ENCODE results near the gene STARD7. TPM values are rescaled to one million over a fixed set of nuclear protein-coding genes. Genes with fewer than 3 reads are reported as not detected.

Gene STARD7
- total and polyA plus RNA-seq, 9 of the 15 experiments (the other 6 are each of a cell fraction or from before 2014, with no cell fraction given): 90.9 to 196 (median 145) TPM

DNA sequence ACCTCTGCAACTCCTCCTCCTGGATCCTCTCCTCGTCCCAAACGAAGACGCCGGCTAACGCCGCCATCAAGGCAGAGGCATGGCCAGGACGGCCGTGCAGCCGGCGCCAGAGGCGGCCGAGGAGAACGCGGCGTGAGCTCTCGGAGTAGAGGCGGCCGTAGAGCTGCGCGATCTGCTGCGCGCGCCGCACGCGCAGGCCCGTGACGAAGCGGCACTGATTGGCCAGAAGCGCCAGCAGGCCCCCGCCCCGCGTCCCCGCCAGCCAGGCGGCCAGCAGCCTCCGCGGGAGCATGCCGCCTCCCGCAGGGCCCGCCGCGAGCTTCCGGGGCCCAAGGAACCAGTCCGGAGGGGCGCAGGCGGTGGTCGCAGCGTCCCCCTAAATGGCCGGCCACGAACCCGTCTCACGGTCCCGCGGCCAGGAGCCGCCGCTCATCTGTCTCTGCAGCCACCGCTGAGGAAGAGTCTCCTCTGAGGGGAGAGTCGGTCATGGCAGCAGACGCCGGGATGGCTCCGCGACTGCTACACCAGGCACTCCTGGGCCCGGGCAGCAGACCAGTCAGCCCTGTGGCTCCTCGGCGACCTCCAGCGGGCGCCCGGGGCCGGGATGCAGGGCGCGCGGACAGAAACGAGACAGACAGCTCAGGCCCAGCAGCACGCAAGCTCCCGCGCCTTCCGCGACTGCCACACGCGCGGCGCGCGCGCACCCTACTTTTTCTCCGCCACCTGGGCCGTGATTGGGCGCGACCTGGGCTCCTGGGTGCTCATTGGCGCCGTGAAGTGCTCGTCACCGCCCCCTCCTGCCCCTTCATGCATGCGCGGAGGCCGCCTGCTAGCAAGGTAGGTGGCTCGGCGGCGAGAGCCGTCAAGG, at the start of gene STARD7 (continued):
- no peak for TF ChIP-seq ZBTB5 (IDR thresholded peaks at IDR 0.05)
- TF ChIP-seq BHLHE40 (IDR thresholded peaks at IDR 0.05; ENCODE audit: low read length): peak; percentile 96
- peak; percentile 95 for TF ChIP-seq NRF1 (conservative IDR thresholded peaks at IDR 0.05 in 1 of 2, IDR thresholded peaks at IDR 0.05 in 1 of 2)
- TF ChIP-seq, protein P1, sequence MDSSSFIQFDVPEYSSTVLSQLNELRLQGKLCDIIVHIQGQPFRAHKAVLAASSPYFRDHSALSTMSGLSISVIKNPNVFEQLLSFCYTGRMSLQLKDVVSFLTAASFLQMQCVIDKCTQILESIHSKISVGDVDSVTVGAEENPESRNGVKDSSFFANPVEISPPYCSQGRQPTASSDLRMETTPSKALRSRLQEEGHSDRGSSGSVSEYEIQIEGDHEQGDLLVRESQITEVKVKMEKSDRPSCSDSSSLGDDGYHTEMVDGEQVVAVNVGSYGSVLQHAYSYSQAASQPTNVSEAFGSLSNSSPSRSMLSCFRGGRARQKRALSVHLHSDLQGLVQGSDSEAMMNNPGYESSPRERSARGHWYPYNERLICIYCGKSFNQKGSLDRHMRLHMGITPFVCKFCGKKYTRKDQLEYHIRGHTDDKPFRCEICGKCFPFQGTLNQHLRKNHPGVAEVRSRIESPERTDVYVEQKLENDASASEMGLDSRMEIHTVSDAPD (CRISPR knock-in tag; IDR thresholded peaks at IDR 0.05): no peak
- TF ChIP-seq RREB1 (CRISPR knock-in tag; IDR thresholded peaks at IDR 0.05): no peak
- TF ChIP-seq ZNF184 (CRISPR knock-in tag; IDR thresholded peaks at IDR 0.05): no peak
- TF ChIP-seq ZFPM2 (CRISPR knock-in tag; IDR thresholded peaks at IDR 0.05): no peak
- peak; percentile 15 to 53; a peak in 1 of 4 replicates for TF ChIP-seq MLLT1 (IDR thresholded peaks at IDR 0.05)
- TF ChIP-seq ZNF175 (CRISPR knock-in tag; IDR thresholded peaks at IDR 0.05; ENCODE audit: low read depth): 0 out of 2 replicates have a peak, but pooled peaks have one; percentile 3
- no peak for TF ChIP-seq ZC3H8 (IDR thresholded peaks at IDR 0.05)
- TF ChIP-seq, protein P2, sequence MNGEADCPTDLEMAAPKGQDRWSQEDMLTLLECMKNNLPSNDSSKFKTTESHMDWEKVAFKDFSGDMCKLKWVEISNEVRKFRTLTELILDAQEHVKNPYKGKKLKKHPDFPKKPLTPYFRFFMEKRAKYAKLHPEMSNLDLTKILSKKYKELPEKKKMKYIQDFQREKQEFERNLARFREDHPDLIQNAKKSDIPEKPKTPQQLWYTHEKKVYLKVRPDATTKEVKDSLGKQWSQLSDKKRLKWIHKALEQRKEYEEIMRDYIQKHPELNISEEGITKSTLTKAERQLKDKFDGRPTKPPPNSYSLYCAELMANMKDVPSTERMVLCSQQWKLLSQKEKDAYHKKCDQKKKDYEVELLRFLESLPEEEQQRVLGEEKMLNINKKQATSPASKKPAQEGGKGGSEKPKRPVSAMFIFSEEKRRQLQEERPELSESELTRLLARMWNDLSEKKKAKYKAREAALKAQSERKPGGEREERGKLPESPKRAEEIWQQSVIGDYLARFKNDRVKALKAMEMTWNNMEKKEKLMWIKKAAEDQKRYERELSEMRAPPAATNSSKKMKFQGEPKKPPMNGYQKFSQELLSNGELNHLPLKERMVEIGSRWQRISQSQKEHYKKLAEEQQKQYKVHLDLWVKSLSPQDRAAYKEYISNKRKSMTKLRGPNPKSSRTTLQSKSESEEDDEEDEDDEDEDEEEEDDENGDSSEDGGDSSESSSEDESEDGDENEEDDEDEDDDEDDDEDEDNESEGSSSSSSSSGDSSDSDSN (IDR thresholded peaks at IDR 0.05; ENCODE audit: borderline replicate concordance in 1 of 2, low read depth in 2 of 2, low read length in 2 of 2): peak; percentile 43 to 70; a peak in 1 of 4 replicates

Measured in K562 (cell line).